Measurements from ENCODE around the gene GPATCH1. TPM values are rescaled to one million over a fixed set of nuclear protein-coding genes. Genes with fewer than 3 reads are reported as not detected.
A peak's percentile ranks its signal among the peaks of the same experiment; 100 is the strongest.
"Not testable (repeated sequence)": the region's sequence is repeated elsewhere in the genome, so short reads cannot be mapped to it uniquely, and the experiment has no call there.

Gene GPATCH1, protein sequence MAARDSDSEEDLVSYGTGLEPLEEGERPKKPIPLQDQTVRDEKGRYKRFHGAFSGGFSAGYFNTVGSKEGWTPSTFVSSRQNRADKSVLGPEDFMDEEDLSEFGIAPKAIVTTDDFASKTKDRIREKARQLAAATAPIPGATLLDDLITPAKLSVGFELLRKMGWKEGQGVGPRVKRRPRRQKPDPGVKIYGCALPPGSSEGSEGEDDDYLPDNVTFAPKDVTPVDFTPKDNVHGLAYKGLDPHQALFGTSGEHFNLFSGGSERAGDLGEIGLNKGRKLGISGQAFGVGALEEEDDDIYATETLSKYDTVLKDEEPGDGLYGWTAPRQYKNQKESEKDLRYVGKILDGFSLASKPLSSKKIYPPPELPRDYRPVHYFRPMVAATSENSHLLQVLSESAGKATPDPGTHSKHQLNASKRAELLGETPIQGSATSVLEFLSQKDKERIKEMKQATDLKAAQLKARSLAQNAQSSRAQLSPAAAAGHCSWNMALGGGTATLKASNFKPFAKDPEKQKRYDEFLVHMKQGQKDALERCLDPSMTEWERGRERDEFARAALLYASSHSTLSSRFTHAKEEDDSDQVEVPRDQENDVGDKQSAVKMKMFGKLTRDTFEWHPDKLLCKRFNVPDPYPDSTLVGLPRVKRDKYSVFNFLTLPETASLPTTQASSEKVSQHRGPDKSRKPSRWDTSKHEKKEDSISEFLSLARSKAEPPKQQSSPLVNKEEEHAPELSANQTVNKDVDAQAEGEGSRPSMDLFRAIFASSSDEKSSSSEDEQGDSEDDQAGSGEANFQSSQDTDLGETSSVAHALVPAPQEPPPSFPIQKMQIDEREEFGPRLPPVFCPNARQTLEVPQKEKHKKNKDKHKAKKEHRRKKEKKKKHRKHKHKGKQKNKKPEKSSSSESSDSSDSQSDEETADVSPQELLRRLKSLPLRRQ
- 10 to 100 TPM; 12.3 to 17.9 (median 15.0) TPM for polyA plus RNA-seq (ENCODE audit: insufficient read length in 4 of 4)

GRCh38 chr19:33080761-33081681, at the start of gene GPATCH1:
Gene GPATCH1 (plus strand): TSS chr19:33081181. CDS start chr19:33081194, 13 bp downstream.
- DNase-seq (ENCODE audit: low read depth in 4 of 4, low spot score in 2 of 4), result peak in 2 of 4 donors; percentile 69 to 77

- no peak for DNase-seq (ENCODE audit: low read depth in 4 of 4, low spot score in 2 of 4)
Measured at GRCh38 chr19:33032218-33032781, 48.7 kb upstream of the GPATCH1 start.

- no peak for DNase-seq (ENCODE audit: low read depth in 4 of 4, low spot score in 2 of 4)
Measured at GRCh38 chr19:33035461-33035860, 45.5 kb upstream of the GPATCH1 start.

- DNase-seq (ENCODE audit: low read depth in 4 of 4, low spot score in 2 of 4), result not testable (repeated sequence)
Measured at GRCh38 chr19:33036370-33037167, 44.4 kb upstream of the GPATCH1 start.

- not testable (repeated sequence) for DNase-seq (ENCODE audit: low read depth in 4 of 4, low spot score in 2 of 4)
Measured at GRCh38 chr19:33037168-33038025, 43.6 kb upstream of the GPATCH1 start.

DNA sequence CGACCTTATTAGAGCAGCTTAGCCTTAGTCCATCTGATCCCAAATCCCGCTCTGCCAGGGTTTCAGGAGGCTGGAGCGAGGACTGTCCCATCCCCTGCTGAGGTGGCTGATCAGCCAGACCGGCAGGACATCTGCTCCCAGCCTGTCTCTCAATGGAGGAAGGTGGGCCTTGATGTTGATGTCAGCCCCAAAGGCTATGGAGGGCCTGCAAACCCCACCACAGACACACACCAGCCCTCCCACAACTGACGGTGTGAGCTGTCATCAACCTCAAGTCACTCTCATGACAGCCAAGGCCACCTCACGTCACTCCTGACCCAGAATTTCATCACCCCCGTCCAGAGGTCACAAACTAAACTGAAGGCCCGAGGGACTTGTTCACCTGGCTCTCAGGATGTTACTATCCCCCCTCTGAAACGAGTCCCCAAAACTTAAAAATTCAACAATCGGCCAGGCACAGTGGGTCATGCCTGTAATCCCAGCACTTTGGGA, 41.8 kb upstream of the GPATCH1 start:
- DNase-seq (ENCODE audit: low read depth in 4 of 4, low spot score in 2 of 4), result no peak

DNA sequence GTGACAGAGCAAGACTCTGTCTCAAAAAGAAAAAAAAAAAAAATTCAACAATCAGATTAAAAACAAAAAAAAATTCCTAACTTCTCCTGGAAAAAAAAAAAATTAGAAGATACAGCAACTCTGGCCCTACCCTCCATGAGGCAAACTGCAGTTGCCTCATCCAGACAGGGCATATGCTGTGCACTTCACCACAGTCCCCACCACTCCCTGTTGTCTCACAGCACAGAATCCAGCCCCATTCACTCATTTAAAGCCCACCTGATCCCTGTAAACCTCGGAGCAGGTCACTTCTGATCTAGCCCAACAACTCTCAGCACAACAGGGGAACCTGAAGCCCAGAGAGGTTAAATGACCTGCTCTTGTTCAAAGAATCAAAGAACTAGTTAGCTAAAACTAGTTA, 41.2 kb upstream of the GPATCH1 start:
- no peak for DNase-seq (ENCODE audit: low read depth in 4 of 4, low spot score in 2 of 4)

DNA sequence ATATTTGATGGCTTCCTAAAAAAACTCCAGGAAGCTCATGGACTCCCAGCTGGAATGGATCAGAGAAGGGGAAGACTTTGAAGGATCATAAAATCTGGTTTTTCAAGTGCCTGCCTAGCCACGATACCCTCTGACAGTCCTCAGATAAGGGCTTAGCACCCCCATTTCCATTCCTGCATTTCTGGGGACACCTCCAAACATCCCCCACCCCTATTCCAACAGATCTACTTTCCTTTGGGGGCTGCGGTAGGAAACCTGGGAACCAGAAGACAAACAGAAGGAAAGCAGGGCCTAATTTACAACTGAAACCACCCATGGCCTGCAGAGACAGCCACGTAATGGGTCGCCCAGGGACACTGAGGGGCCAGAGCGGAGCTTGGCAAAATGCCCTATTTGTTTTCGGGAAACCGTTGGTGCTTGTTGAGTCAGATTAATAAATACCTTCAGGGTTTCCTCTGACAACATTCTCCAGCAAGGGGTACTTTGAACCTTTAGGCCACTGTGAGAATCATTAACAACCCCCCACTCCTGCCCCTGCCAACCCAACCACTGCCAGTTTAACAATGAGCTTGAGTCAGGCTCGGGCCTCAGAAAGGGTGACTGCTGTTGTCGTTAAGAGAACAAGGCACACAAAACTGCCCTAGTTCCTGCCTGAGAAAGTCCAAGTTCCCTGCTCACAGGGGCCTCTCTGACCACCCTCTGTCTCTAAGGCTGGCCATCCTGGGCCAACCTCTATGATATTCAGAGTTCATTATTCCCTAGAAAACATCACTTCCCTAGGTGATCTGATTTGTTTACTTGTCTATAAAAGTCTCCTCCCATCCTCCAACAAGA, 39.8 kb upstream of the GPATCH1 start:
- peak in 2 of 4 donors; percentile 59 to 78 for DNase-seq (ENCODE audit: low read depth in 4 of 4, low spot score in 2 of 4)

- not testable (repeated sequence) for DNase-seq (ENCODE audit: low read depth in 4 of 4, low spot score in 2 of 4)
Measured at GRCh38 chr19:33041828-33042160, 39.2 kb upstream of the GPATCH1 start.

GRCh38 chr19:33047422-33047821, 33.6 kb upstream of the GPATCH1 start:
- no peak for DNase-seq (ENCODE audit: low read depth in 4 of 4, low spot score in 2 of 4)

- DNase-seq (ENCODE audit: low read depth in 4 of 4, low spot score in 2 of 4), result no peak
Measured at GRCh38 chr19:33048806-33049676, 31.9 kb upstream of the GPATCH1 start.

DNA sequence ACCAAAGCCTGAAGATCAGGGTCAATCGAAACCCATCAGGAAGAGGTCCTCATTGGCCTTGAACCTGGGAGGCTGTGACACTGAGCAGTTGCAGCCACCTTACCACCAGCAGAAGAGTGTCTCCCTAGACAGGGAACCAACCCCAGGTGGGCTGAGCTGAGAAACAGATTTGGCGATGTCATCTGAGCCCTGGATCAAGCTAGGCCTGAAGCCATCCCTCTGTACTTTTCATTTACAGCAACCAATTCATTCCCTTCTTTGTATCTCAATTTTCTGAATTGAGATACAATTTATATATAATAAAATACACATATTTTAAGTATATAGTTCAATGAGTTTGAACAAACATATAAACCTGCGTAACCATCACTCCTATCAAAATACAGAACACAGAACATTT, 30.9 kb upstream of the GPATCH1 start:
- DNase-seq (ENCODE audit: low read depth in 4 of 4, low spot score in 2 of 4), result no peak

DNA sequence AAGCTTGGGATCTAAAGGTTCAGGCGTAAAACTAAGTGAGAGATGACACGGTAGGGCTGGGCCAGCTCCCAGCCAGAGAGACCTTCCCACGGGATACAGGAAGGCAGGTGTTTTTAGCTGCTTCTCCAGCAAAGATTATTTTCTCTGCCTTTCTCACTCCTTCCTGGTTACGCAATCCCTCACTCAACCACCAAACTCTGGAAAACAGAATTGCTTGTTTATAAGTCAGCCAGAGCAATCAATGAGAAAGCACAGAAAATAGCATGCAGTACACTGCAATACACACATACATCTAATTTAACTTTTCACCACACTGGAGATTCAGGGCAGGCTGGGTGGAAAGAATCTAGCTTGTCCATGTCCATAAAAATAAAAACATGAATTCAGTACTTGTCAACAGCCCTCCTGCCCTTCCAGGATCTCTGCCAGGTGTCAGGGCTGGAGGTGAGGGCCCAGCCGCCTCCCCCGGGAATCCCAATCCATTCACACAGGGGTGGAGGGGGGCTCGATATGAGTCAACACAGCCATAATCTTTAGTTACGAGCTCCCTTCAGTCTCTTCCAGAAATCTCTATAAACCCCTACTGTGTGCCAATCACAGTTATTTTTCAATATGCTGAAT, 28.5 kb upstream of the GPATCH1 start:
- no peak for DNase-seq (ENCODE audit: low read depth in 4 of 4, low spot score in 2 of 4)

DNA sequence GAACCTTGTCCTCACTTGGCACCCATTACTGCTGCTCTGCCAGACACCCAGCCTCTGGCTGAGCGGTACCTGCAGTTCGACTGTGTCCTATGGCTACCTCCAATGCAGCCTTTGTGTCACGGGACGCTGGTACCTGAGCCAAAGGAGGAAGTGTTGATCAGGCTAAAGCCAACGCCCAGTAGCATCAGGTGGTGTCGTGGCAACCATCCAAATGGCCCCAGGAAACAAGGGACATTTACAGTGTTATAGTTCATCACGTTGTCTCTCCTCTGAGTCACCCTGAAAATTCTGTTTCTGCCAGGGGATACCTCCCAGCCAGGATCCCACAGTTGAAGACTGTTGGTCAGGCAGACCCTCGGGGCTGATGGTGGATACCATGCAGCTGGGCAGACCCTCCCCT, 26.4 kb upstream of the GPATCH1 start:
- no peak for DNase-seq (ENCODE audit: low read depth in 4 of 4, low spot score in 2 of 4)

GRCh38 chr19:33055718-33056117, 25.3 kb upstream of the GPATCH1 start:
- no peak for DNase-seq (ENCODE audit: low read depth in 4 of 4, low spot score in 2 of 4)

DNA sequence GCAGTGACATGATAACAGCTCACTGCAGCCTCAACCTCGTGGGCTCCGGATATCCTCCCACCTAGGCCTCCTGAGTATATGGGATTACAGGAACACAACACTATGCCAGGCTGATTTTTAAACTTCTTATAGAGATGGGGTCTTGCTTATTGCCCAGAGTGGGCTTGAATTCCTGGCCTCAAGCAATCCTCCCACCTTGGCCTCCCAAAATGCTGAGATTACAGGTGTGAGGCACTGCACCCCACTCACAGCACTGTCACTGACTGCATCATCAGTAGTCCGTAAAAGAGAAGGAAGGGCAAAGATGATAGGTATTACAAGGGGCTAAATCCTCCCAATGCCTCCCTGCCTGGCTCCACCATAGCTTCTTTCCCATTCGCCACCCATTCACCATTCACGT, 20.4 kb upstream of the GPATCH1 start:
- DNase-seq (ENCODE audit: low read depth in 4 of 4, low spot score in 2 of 4), result no peak

Data from left renal cortex interstitium (tissue), 4 donors.